Measurements from ENCODE around the gene MYBPHL.

MYBPHL gene

GRCh38 chr1:109253803-109254620 is 52.8 kb downstream of the MYBPHL start:
- H3K9me3 ChIP-seq (ENCODE audit: control insufficient read depth, low read length): no peaks in the 10 kb centered on the region
- H3K27me3 ChIP-seq (ENCODE audit: control insufficient read depth, insufficient read depth, low read length): no peaks in the 10 kb centered on the region
- no peak overlapping the region for H2AFZ ChIP-seq
- no peaks in the 10 kb centered on the region for H3K79me2 ChIP-seq
- H3K4me3 ChIP-seq (ENCODE audit: low read depth, low read length): no peak overlapping the region
- no peaks in the 10 kb centered on the region for H3K36me3 ChIP-seq (ENCODE audit: control insufficient read depth, insufficient read depth, low read length)
- no peak overlapping the region for H3K4me2 ChIP-seq (ENCODE audit: low read length)
- H3K27ac ChIP-seq: peak overlapping the region; percentile 51
- H3K9ac ChIP-seq: no peak overlapping the region
- TF ChIP-seq, protein P1, sequence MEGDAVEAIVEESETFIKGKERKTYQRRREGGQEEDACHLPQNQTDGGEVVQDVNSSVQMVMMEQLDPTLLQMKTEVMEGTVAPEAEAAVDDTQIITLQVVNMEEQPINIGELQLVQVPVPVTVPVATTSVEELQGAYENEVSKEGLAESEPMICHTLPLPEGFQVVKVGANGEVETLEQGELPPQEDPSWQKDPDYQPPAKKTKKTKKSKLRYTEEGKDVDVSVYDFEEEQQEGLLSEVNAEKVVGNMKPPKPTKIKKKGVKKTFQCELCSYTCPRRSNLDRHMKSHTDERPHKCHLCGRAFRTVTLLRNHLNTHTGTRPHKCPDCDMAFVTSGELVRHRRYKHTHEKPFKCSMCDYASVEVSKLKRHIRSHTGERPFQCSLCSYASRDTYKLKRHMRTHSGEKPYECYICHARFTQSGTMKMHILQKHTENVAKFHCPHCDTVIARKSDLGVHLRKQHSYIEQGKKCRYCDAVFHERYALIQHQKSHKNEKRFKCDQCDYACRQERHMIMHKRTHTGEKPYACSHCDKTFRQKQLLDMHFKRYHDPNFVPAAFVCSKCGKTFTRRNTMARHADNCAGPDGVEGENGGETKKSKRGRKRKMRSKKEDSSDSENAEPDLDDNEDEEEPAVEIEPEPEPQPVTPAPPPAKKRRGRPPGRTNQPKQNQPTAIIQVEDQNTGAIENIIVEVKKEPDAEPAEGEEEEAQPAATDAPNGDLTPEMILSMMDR (IDR thresholded peaks at IDR 0.05): no peak
- peaks cover 4% of the 10 kb centered on the region for H3K4me1 ChIP-seq

DNA sequence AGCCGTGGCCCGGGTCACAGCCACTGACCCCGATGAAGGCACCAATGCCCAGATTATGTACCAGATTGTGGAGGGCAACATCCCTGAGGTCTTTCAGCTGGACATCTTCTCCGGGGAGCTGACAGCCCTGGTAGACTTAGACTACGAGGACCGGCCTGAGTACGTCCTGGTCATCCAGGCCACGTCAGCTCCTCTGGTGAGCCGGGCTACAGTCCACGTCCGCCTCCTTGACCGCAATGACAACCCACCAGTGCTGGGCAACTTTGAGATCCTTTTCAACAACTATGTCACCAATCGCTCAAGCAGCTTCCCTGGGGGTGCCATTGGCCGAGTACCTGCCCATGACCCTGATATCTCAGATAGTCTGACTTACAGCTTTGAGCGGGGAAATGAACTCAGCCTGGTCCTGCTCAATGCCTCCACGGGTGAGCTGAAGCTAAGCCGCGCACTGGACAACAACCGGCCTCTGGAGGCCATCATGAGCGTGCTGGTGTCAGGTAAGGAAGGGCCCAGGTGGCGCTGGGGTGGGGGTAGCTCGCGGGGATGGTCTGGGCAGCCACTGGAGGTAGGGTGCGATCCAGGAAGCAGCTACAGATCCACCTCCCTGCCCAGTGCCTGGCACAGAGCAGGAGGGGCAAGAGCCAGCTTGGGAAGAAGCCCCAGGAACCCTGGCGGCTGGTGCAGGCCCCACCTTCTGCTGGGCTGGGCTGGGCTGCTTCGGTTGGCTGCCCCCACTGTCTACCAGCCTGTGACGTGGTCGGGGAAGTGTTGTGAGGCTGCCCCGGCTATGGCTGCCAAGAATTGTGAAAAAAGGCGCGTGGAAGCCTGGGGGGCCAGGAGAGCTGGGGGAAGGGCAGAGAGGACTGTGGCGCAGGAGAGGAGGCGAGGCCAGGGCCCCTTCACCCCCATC is 53.7 kb downstream of the MYBPHL start:
- Histone ChIP-seq H3K4me2 (ENCODE audit: low read length) (no peak overlapping the region), H3K4me1 (peaks cover 4% of the 10 kb centered on the region), H3K4me3 (ENCODE audit: low read depth, low read length) (no peak overlapping the region), H3K9me3 (ENCODE audit: control insufficient read depth, low read length) (no peaks in the 10 kb centered on the region), H3K27me3 (ENCODE audit: control insufficient read depth, insufficient read depth, low read length) (no peaks in the 10 kb centered on the region), H3K79me2 (no peaks in the 10 kb centered on the region), H2AFZ (no peak overlapping the region), H3K27ac (no peak overlapping the region), H3K9ac (no peak overlapping the region), H3K36me3 (ENCODE audit: control insufficient read depth, insufficient read depth, low read length) (no peaks in the 10 kb centered on the region)
- TF ChIP-seq, protein P1 (IDR thresholded peaks at IDR 0.05): no peak

- H3K4me3 ChIP-seq (ENCODE audit: low read depth, low read length): no peak overlapping the region
- no peak overlapping the region for H2AFZ ChIP-seq
- no peaks in the 10 kb centered on the region for H3K9me3 ChIP-seq (ENCODE audit: control insufficient read depth, low read length)
- no peaks in the 10 kb centered on the region for H3K36me3 ChIP-seq (ENCODE audit: control insufficient read depth, insufficient read depth, low read length)
- H3K79me2 ChIP-seq: no peaks in the 10 kb centered on the region
- no peaks in the 10 kb centered on the region for H3K27me3 ChIP-seq (ENCODE audit: control insufficient read depth, insufficient read depth, low read length)
- H3K27ac ChIP-seq: no peak overlapping the region
- TF ChIP-seq, protein P1 (IDR thresholded peaks at IDR 0.05): no peak
- no peak overlapping the region for H3K9ac ChIP-seq
- H3K4me1 ChIP-seq: peaks cover 4% of the 10 kb centered on the region
- H3K4me2 ChIP-seq (ENCODE audit: low read length): no peak overlapping the region
Observed at GRCh38 chr1:109252167-109252892, 54.5 kb downstream of the MYBPHL start.

DNA sequence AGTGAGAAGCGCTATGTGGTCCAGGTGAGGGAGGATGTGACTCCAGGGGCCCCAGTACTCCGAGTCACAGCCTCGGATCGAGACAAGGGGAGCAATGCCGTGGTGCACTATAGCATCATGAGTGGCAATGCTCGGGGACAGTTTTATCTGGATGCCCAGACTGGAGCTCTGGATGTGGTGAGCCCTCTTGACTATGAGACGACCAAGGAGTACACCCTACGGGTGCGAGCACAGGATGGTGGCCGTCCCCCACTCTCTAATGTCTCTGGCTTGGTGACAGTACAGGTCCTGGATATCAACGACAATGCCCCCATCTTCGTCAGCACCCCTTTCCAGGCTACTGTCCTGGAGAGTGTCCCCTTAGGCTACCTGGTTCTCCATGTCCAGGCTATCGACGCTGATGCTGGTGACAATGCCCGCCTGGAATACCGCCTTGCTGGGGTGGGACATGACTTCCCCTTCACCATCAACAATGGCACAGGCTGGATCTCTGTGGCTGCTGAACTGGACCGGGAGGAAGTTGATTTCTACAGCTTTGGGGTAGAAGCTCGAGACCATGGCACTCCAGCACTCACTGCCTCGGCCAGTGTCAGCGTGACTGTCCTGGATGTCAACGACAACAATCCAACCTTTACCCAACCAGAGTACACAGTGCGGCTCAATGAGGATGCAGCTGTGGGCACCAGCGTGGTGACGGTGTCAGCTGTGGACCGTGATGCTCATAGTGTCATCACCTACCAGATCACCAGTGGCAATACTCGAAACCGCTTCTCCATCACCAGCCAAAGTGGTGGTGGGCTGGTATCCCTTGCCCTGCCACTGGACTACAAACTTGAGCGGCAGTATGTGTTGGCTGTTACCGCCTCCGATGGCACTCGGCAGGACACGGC is 55.3 kb downstream of the MYBPHL start:
- TF ChIP-seq, protein P1 (IDR thresholded peaks at IDR 0.05): no peak
- Histone ChIP-seq H3K9me3 (ENCODE audit: control insufficient read depth, low read length) (no peaks in the 10 kb centered on the region), H3K4me3 (ENCODE audit: low read depth, low read length) (no peak overlapping the region), H3K27ac (no peak overlapping the region), H3K36me3 (ENCODE audit: control insufficient read depth, insufficient read depth, low read length) (no peaks in the 10 kb centered on the region), H3K79me2 (no peaks in the 10 kb centered on the region), H3K4me2 (ENCODE audit: low read length) (no peak overlapping the region), H3K4me1 (peaks cover 4% of the 10 kb centered on the region), H2AFZ (no peak overlapping the region), H3K9ac (no peak overlapping the region), H3K27me3 (ENCODE audit: control insufficient read depth, insufficient read depth, low read length) (no peaks in the 10 kb centered on the region)

Data from parathyroid adenoma (tissue), 2 donors.